Activated B cell treated with CpG ODN at 0.5 μM for 24 hours (primary cell): ENCODE results near the gene ARHGAP26. TPM values are rescaled to one million over a fixed set of nuclear protein-coding genes. Genes with fewer than 3 reads are reported as not detected.

ENCODE experiments used
- ATAC-seq: fragments of 200-7000 bp; cut with Tn5 transposase; one replicate; pipeline ENCODE4 v1.10.0; 2021; ENCODE audit warnings: low read depth, mild to moderate bottlenecking, moderate library complexity
- CTCF ChIA-PET: fragments of 350-600 bp; sonication (Branson Sonifier 250); formaldehyde crosslinking; loops from one replicate; lab custom pipeline; 2021; ENCODE audit warnings: antibody characterized with exemption; lab: Charles Lee
- POLR2A ChIA-PET: fragments of 350-600 bp; sonication (Branson Sonifier 250); formaldehyde crosslinking; loops from one replicate; lab custom pipeline; 2021; ENCODE audit warnings: antibody characterized with exemption; lab: Charles Lee
- DNase-seq: peaks from one replicate; pipeline ENCODE4 v3.0.0; 2022
- H3K27ac Mint-ChIP-seq: one replicate; pipeline ENCODE4 v1.8.0; 2020; ENCODE audit warnings: mixed read lengths
- H3K27me3 Mint-ChIP-seq: one replicate; pipeline ENCODE4 v1.8.0; 2021; ENCODE audit warnings: mixed read lengths
- H3K36me3 Mint-ChIP-seq: one replicate; pipeline ENCODE4 v1.8.0; 2021; ENCODE audit warnings: low read depth, mixed read lengths
- H3K4me1 Mint-ChIP-seq: one replicate; pipeline ENCODE4 v1.8.0; 2021; ENCODE audit warnings: mixed read lengths
- H3K4me3 Mint-ChIP-seq: one replicate; pipeline ENCODE4 v1.8.0; 2020; ENCODE audit warnings: mild to moderate bottlenecking, mixed read lengths
- H3K9me3 Mint-ChIP-seq: one replicate; pipeline ENCODE4 v1.8.0; 2020; ENCODE audit warnings: mixed read lengths
- CTCF ChIP-seq: fragments of 200-600 bp; IDR thresholded peaks from one replicate; pipeline ENCODE4 v1.8.0; 2022; ENCODE audit warnings: antibody characterized with exemption, mild to moderate bottlenecking
- intact Hi-C: fragments of 100-400 bp; cut with micrococcal nuclease; formaldehyde crosslinking; loops from one replicate; pipeline ENCODE4 v1.15.1; 2024
- total RNA-seq: library from RNA; stranded (reverse); gene quantifications from 2 replicates; pipeline ENCODE4 v1.2.3, GENCODE V29; 2022

Gene ARHGAP26
- total RNA-seq, 1 donor from 2014 or later, result 20.9 TPM

- peaks cover 5% of the 10 kb centered on the region for H3K4me1 Mint-ChIP-seq
- no peak for TF ChIP-seq CTCF
- DNase-seq (no peak), ATAC-seq (no peak)
- ChIA-PET CTCF (interaction anchor here (1.1 to 1.9 kb wide), 3 partner anchors 11 to 22 kb away, joined by 4 to 6 read pairs (median 4); no protein-coding TSS in a partner anchor), POLR2A (no interaction called here)
- no peaks in the 10 kb centered on the region for H3K9me3 Mint-ChIP-seq
- no peaks in the 10 kb centered on the region for H3K36me3 Mint-ChIP-seq
- H3K4me3 Mint-ChIP-seq, result no peak overlapping the region
- peaks cover 10% of the 10 kb centered on the region for H3K27me3 Mint-ChIP-seq
- no peak overlapping the region for H3K27ac Mint-ChIP-seq
- intact Hi-C loops, result no loop called here
These were observed 34.6 kb upstream of the ARHGAP26 start for GRCh38 chr5:142735323-142736246.

- Mint-ChIP-seq H3K36me3 (no peaks in the 10 kb centered on the region), H3K27me3 (peaks cover 8% of the 10 kb centered on the region), H3K27ac (no peak overlapping the region), H3K4me3 (no peak overlapping the region), H3K4me1 (peaks cover 5% of the 10 kb centered on the region), H3K9me3 (no peaks in the 10 kb centered on the region)
- DNase-seq (no peak), ATAC-seq (no peak)
- intact Hi-C loops, result no loop called here
- TF ChIP-seq CTCF, result no peak
- ChIA-PET POLR2A (no interaction called here), CTCF (interaction anchor here (1.4 to 1.9 kb wide), 2 partner anchors 11 to 23 kb away, joined by 4 to 6 read pairs; no protein-coding TSS in a partner anchor)
These were observed 33.9 kb upstream of the ARHGAP26 start for GRCh38 chr5:142736247-142736632.

GRCh38 chr5:142737179-142737578 lies 33.0 kb upstream of the ARHGAP26 start:
- H3K4me1 Mint-ChIP-seq, result peaks cover 5% of the 10 kb centered on the region
- CTCF ChIA-PET, result interaction anchor here (0.7 to 1.9 kb wide), 4 partner anchors 10 to 143 kb away, joined by 3 to 6 read pairs (median 4); no protein-coding TSS in a partner anchor
- no peaks in the 10 kb centered on the region for H3K36me3 Mint-ChIP-seq
- H3K9me3 Mint-ChIP-seq, result no peaks in the 10 kb centered on the region
- no peak for ATAC-seq
- intact Hi-C loops, result no loop called here
- POLR2A ChIA-PET, result no interaction called here
- DNase-seq, result no peak
- H3K4me3 Mint-ChIP-seq, result no peak overlapping the region
- no peak for TF ChIP-seq CTCF
- no peak overlapping the region for H3K27ac Mint-ChIP-seq
- peaks cover 8% of the 10 kb centered on the region for H3K27me3 Mint-ChIP-seq

GRCh38 chr5:142740474-142741242 lies 29.5 kb upstream of the ARHGAP26 start:
- POLR2A ChIA-PET, result no interaction called here
- CTCF ChIA-PET, result interaction anchor here (2.0 to 14.1 kb wide), 2 partner anchors 28 to 142 kb away, joined by 6 to 386 read pairs; no protein-coding TSS in a partner anchor
- no peak for TF ChIP-seq CTCF
- ATAC-seq (no peak), DNase-seq (no peak)
- intact Hi-C loops, result no loop called here
- no peak overlapping the region for H3K4me3 Mint-ChIP-seq
- no peaks in the 10 kb centered on the region for H3K36me3 Mint-ChIP-seq
- H3K4me1 Mint-ChIP-seq, result no peaks in the 10 kb centered on the region
- H3K27me3 Mint-ChIP-seq, result peaks cover 16% of the 10 kb centered on the region
- H3K27ac Mint-ChIP-seq, result no peak overlapping the region
- H3K9me3 Mint-ChIP-seq, result no peaks in the 10 kb centered on the region
